ENCODE measurements around the gene RNF213.

RNF213 gene

GRCh38 chr17:80422981-80423380, 162.3 kb downstream of the RNF213 start:
- no peak overlapping the region for H3K4me3 ChIP-seq (ENCODE audit: low read length in 2 of 2)
- H3K9me3 ChIP-seq (ENCODE audit: control insufficient read depth in 2 of 2, low read length in 2 of 2): no peaks in the 10 kb centered on the region
- no peaks in the 10 kb centered on the region for H3K27me3 ChIP-seq (ENCODE audit: control insufficient read depth in 1 of 2, insufficient read depth in 2 of 2, low read length in 2 of 2)
- H3K9ac ChIP-seq (ENCODE audit: low read length in 2 of 2): no peak overlapping the region
- H3K27ac ChIP-seq (ENCODE audit: low read length): no peak overlapping the region
- H3K36me3 ChIP-seq (ENCODE audit: control insufficient read depth in 2 of 2, insufficient read depth in 2 of 2, low read length in 2 of 2): peaks cover 9 to 12% of the 10 kb centered on the region in 2 donors
- H3K4me1 ChIP-seq (ENCODE audit: control insufficient read depth, insufficient read depth, low read length): peaks cover 10% of the 10 kb centered on the region

GRCh38 chr17:80423536-80424225, 163.0 kb downstream of the RNF213 start:
- Histone ChIP-seq H3K9me3 (ENCODE audit: control insufficient read depth in 2 of 2, low read length in 2 of 2) (no peaks in the 10 kb centered on the region), H3K4me1 (ENCODE audit: control insufficient read depth, insufficient read depth, low read length) (peaks cover 7% of the 10 kb centered on the region), H3K4me3 (ENCODE audit: low read length in 2 of 2) (no peak overlapping the region), H3K9ac (ENCODE audit: low read length in 2 of 2) (no peak overlapping the region), H3K27ac (ENCODE audit: low read length) (no peak overlapping the region), H3K27me3 (ENCODE audit: control insufficient read depth in 1 of 2, insufficient read depth in 2 of 2, low read length in 2 of 2) (no peaks in the 10 kb centered on the region), H3K36me3 (ENCODE audit: control insufficient read depth in 2 of 2, insufficient read depth in 2 of 2, low read length in 2 of 2) (peaks cover 6 to 7% of the 10 kb centered on the region in 2 donors)

GRCh38 chr17:80424261-80424660, 163.6 kb downstream of the RNF213 start:
- Histone ChIP-seq H3K9me3 (ENCODE audit: control insufficient read depth in 2 of 2, low read length in 2 of 2) (no peaks in the 10 kb centered on the region), H3K36me3 (ENCODE audit: control insufficient read depth in 2 of 2, insufficient read depth in 2 of 2, low read length in 2 of 2) (peaks cover 7 to 9% of the 10 kb centered on the region in 2 donors), H3K27me3 (ENCODE audit: control insufficient read depth in 1 of 2, insufficient read depth in 2 of 2, low read length in 2 of 2) (no peaks in the 10 kb centered on the region), H3K4me1 (ENCODE audit: control insufficient read depth, insufficient read depth, low read length) (peaks cover 7% of the 10 kb centered on the region), H3K9ac (ENCODE audit: low read length in 2 of 2) (no peak overlapping the region), H3K27ac (ENCODE audit: low read length) (no peak overlapping the region), H3K4me3 (ENCODE audit: low read length in 2 of 2) (no peak overlapping the region)

GRCh38 chr17:80424878-80425765, 164.5 kb downstream of the RNF213 start:
- no peaks in the 10 kb centered on the region for H3K27me3 ChIP-seq (ENCODE audit: control insufficient read depth in 1 of 2, insufficient read depth in 2 of 2, low read length in 2 of 2)
- H3K4me3 ChIP-seq (ENCODE audit: low read length in 2 of 2): no peak overlapping the region
- H3K36me3 ChIP-seq (ENCODE audit: control insufficient read depth in 2 of 2, insufficient read depth in 2 of 2, low read length in 2 of 2): peaks cover under 1 to 12% of the 10 kb centered on the region in 2 donors
- no peak overlapping the region for H3K27ac ChIP-seq (ENCODE audit: low read length)
- H3K9ac ChIP-seq (ENCODE audit: low read length in 2 of 2): no peak overlapping the region
- peaks cover 7% of the 10 kb centered on the region for H3K4me1 ChIP-seq (ENCODE audit: control insufficient read depth, insufficient read depth, low read length)
- no peaks in the 10 kb centered on the region for H3K9me3 ChIP-seq (ENCODE audit: control insufficient read depth in 2 of 2, low read length in 2 of 2)

GRCh38 chr17:80425835-80426426, 165.3 kb downstream of the RNF213 start:
- Histone ChIP-seq H3K36me3 (ENCODE audit: control insufficient read depth in 2 of 2, insufficient read depth in 2 of 2, low read length in 2 of 2) (peaks cover 0 to 9% of the 10 kb centered on the region in 2 donors), H3K4me1 (ENCODE audit: control insufficient read depth, insufficient read depth, low read length) (peaks cover 7% of the 10 kb centered on the region), H3K9ac (ENCODE audit: low read length in 2 of 2) (no peak overlapping the region), H3K9me3 (ENCODE audit: control insufficient read depth in 2 of 2, low read length in 2 of 2) (no peaks in the 10 kb centered on the region), H3K4me3 (ENCODE audit: low read length in 2 of 2) (no peak overlapping the region), H3K27me3 (ENCODE audit: control insufficient read depth in 1 of 2, insufficient read depth in 2 of 2, low read length in 2 of 2) (no peaks in the 10 kb centered on the region), H3K27ac (ENCODE audit: low read length) (no peak overlapping the region)

- H3K27me3 ChIP-seq (ENCODE audit: control insufficient read depth in 1 of 2, insufficient read depth in 2 of 2, low read length in 2 of 2): no peaks in the 10 kb centered on the region
- H3K9me3 ChIP-seq (ENCODE audit: control insufficient read depth in 2 of 2, low read length in 2 of 2): no peaks in the 10 kb centered on the region
- H3K36me3 ChIP-seq (ENCODE audit: control insufficient read depth in 2 of 2, insufficient read depth in 2 of 2, low read length in 2 of 2): peaks cover 0 to 9% of the 10 kb centered on the region in 2 donors
- peaks cover 7% of the 10 kb centered on the region for H3K4me1 ChIP-seq (ENCODE audit: control insufficient read depth, insufficient read depth, low read length)
- H3K9ac ChIP-seq (ENCODE audit: low read length in 2 of 2): peak overlapping the region; percentile 29 to 32
- peak overlapping the region in 1 of 2 donors; percentile 15 for H3K4me3 ChIP-seq (ENCODE audit: low read length in 2 of 2)
- H3K27ac ChIP-seq (ENCODE audit: low read length): no peak overlapping the region
These were observed 166.1 kb downstream of the RNF213 start for GRCh38 chr17:80426671-80427326.

GRCh38 chr17:80427366-80428282, 167.0 kb downstream of the RNF213 start:
- H3K4me1 ChIP-seq (ENCODE audit: control insufficient read depth, insufficient read depth, low read length): peaks cover 7% of the 10 kb centered on the region
- H3K27ac ChIP-seq (ENCODE audit: low read length): no peak overlapping the region
- no peak overlapping the region for H3K9ac ChIP-seq (ENCODE audit: low read length in 2 of 2)
- H3K27me3 ChIP-seq (ENCODE audit: control insufficient read depth in 1 of 2, insufficient read depth in 2 of 2, low read length in 2 of 2): no peaks in the 10 kb centered on the region
- no peaks in the 10 kb centered on the region for H3K9me3 ChIP-seq (ENCODE audit: control insufficient read depth in 2 of 2, low read length in 2 of 2)
- H3K4me3 ChIP-seq (ENCODE audit: low read length in 2 of 2): peak overlapping the region in 1 of 2 donors; percentile 15
- peaks cover 0 to 9% of the 10 kb centered on the region in 2 donors for H3K36me3 ChIP-seq (ENCODE audit: control insufficient read depth in 2 of 2, insufficient read depth in 2 of 2, low read length in 2 of 2)

- Histone ChIP-seq H3K4me3 (ENCODE audit: low read length in 2 of 2) (no peak overlapping the region), H3K27me3 (ENCODE audit: control insufficient read depth in 1 of 2, insufficient read depth in 2 of 2, low read length in 2 of 2) (no peaks in the 10 kb centered on the region), H3K9ac (ENCODE audit: low read length in 2 of 2) (no peak overlapping the region), H3K9me3 (ENCODE audit: control insufficient read depth in 2 of 2, low read length in 2 of 2) (no peaks in the 10 kb centered on the region), H3K4me1 (ENCODE audit: control insufficient read depth, insufficient read depth, low read length) (peaks cover 7% of the 10 kb centered on the region), H3K27ac (ENCODE audit: low read length) (no peak overlapping the region), H3K36me3 (ENCODE audit: control insufficient read depth in 2 of 2, insufficient read depth in 2 of 2, low read length in 2 of 2) (peaks cover 0 to 9% of the 10 kb centered on the region in 2 donors)
These were observed 167.7 kb downstream of the RNF213 start for GRCh38 chr17:80428363-80428762.

GRCh38 chr17:80428796-80429195, 168.1 kb downstream of the RNF213 start:
- Histone ChIP-seq H3K4me3 (ENCODE audit: low read length in 2 of 2) (no peak overlapping the region), H3K9me3 (ENCODE audit: control insufficient read depth in 2 of 2, low read length in 2 of 2) (no peaks in the 10 kb centered on the region), H3K9ac (ENCODE audit: low read length in 2 of 2) (no peak overlapping the region), H3K36me3 (ENCODE audit: control insufficient read depth in 2 of 2, insufficient read depth in 2 of 2, low read length in 2 of 2) (peaks cover 0 to 9% of the 10 kb centered on the region in 2 donors), H3K27ac (ENCODE audit: low read length) (no peak overlapping the region), H3K4me1 (ENCODE audit: control insufficient read depth, insufficient read depth, low read length) (peaks cover 7% of the 10 kb centered on the region), H3K27me3 (ENCODE audit: control insufficient read depth in 1 of 2, insufficient read depth in 2 of 2, low read length in 2 of 2) (no peaks in the 10 kb centered on the region)

Measured in stomach smooth muscle (tissue), 2 donors.